Esophagus (tissue), 2 donors: ENCODE data around the gene SCN2A. TPM values are rescaled to one million over a fixed set of nuclear protein-coding genes. Genes with fewer than 3 reads are reported as not detected.

Experiments used
- H3K27ac ChIP-seq, 2 donors: one replicate each; pipeline ENCODE4 v1.5.1; 2013; ENCODE audit warnings: low read depth in 2 of 2, mild to moderate bottlenecking in 2 of 2, inconsistent platforms in 1 of 2, low read length in 1 of 2, moderate library complexity in 1 of 2
- H3K27me3 ChIP-seq, 2 donors: one replicate each; pipeline ENCODE4 v1.6.1; 2013; ENCODE audit warnings: low read length in 2 of 2, control low read depth in 1 of 2, mild to moderate bottlenecking in 1 of 2; ENCODE audit not compliant: insufficient read depth in 2 of 2, control insufficient read depth in 1 of 2
- H3K36me3 ChIP-seq, 2 donors: one replicate each; pipeline ENCODE4 v1.6.1; 2013; ENCODE audit warnings: low read length in 1 of 2; ENCODE audit not compliant: control insufficient read depth in 2 of 2, insufficient read depth in 2 of 2
- H3K4me1 ChIP-seq, 2 donors: one replicate each; pipeline ENCODE4 v1.6.1; 2013; ENCODE audit warnings: low read length in 1 of 2; ENCODE audit not compliant: control insufficient read depth in 2 of 2, insufficient read depth in 2 of 2
- H3K4me3 ChIP-seq, 2 donors: one replicate each; pipeline ENCODE4 v1.5.1; 2013; ENCODE audit warnings: low read length in 2 of 2, mild to moderate bottlenecking in 2 of 2, low read depth in 1 of 2, moderate library complexity in 1 of 2
- H3K9me3 ChIP-seq, 2 donors: one replicate each; pipeline ENCODE4 v1.6.1; 2013; ENCODE audit warnings: mild to moderate bottlenecking in 2 of 2, low read depth in 1 of 2, low read length in 1 of 2, moderate library complexity in 1 of 2; ENCODE audit not compliant: control insufficient read depth in 2 of 2, insufficient read depth in 1 of 2
- WGBS, 2 donors: extraction: QIAGEN DNeasy Blood & Tissue Kit; methylation state at CpG; one replicate each; pipeline ENCODE4 v1.1.7; 2013; 5-methylcytosine and 5-hydroxymethylcytosine counted together
- polyA plus RNA-seq, 2 donors: library from polyadenylated mRNA; stranded (reverse); fragments of 200-250 nt; gene quantifications; one replicate each; pipeline ENCODE4 v1.2.3, GENCODE V29; 2013
- donor health status: healthy with polysubstance abuse.
- donor health status: Bipolar disorder and iron deficiency.

The SCN2A gene
- polyA plus RNA-seq, 2 donors: 0.01 to 0.02 TPM

DNA sequence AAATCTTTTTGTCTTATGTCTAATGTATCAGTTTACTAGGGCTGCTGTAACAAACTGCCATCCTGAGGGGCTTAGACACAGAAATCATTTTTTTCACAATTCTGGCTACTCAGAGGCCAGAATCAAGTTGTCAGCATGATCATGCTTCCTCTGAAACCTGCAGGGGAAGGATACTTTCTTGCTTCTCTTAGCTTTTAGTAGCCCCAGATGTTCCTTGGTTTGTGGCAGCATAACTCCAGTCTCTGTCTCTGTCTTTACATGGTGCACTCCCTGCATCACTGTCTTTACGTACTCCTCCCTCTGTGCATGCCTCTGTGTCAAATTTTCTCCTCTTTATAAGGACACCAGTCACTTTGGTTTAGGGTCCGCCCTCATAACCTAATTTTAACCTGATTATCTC is 33.3 kb upstream of the SCN2A start:
- Histone ChIP-seq H3K4me3 (no peak overlapping the region), H3K27ac (no peak overlapping the region), H3K27me3 (no peaks in the 10 kb centered on the region), H3K36me3 (no peaks in the 10 kb centered on the region), H3K4me1 (no peaks in the 10 kb centered on the region), H3K9me3 (no peaks in the 10 kb centered on the region)
- 85 to 87% methylated on average over 2 of the region's 2 CpGs for WGBS, 2 donors

DNA sequence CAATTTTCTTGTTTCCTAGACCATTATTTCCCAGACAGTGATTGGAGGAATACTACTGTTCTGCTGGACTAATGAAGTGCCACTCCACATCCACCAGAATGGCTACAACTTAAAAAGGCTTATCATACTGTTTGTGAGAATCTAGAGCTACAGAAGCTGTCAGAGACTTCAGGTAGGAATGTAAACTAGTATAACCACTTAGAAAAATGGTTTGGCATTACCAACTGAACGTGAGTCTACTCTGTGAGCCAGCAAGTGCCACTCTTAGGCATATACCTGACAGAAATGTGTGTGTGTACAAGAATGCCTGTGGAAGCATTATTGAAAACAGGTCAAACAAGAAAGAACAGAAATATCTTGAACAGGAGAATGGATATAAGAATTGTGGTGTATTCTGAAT is 31.1 kb upstream of the SCN2A start:
- Histone ChIP-seq H3K9me3 (no peaks in the 10 kb centered on the region), H3K4me3 (no peak overlapping the region), H3K36me3 (no peaks in the 10 kb centered on the region), H3K4me1 (no peaks in the 10 kb centered on the region), H3K27me3 (no peaks in the 10 kb centered on the region), H3K27ac (no peak overlapping the region)
- WGBS, 2 donors: 46 to 58% methylated on average over 1 of the region's 1 CpG

GRCh38 chr2:165214093-165214492 is 25.1 kb upstream of the SCN2A start:
- Histone ChIP-seq H3K27me3 (no peaks in the 10 kb centered on the region), H3K4me1 (no peaks in the 10 kb centered on the region), H3K27ac (no peak overlapping the region), H3K9me3 (no peaks in the 10 kb centered on the region), H3K4me3 (no peak overlapping the region), H3K36me3 (no peaks in the 10 kb centered on the region)
- WGBS, 2 donors: 54 to 72% methylated on average over 1 of the region's 1 CpG

GRCh38 chr2:165219481-165219880 is 19.7 kb upstream of the SCN2A start:
- H3K27ac ChIP-seq: no peak overlapping the region
- no peak overlapping the region for H3K4me3 ChIP-seq
- H3K9me3 ChIP-seq: no peaks in the 10 kb centered on the region
- no peaks in the 10 kb centered on the region for H3K4me1 ChIP-seq
- 81 to 82% methylated on average over 3 of the region's 3 CpGs for WGBS, 2 donors
- H3K27me3 ChIP-seq: no peaks in the 10 kb centered on the region
- H3K36me3 ChIP-seq: no peaks in the 10 kb centered on the region

- H3K27me3 ChIP-seq: no peaks in the 10 kb centered on the region
- H3K9me3 ChIP-seq: no peaks in the 10 kb centered on the region
- no peaks in the 10 kb centered on the region for H3K36me3 ChIP-seq
- no peak overlapping the region for H3K4me3 ChIP-seq
- H3K27ac ChIP-seq: no peak overlapping the region
- WGBS, 2 donors: 42 to 47% methylated on average over 1 of the region's 1 CpG
- H3K4me1 ChIP-seq: no peaks in the 10 kb centered on the region
Observed at GRCh38 chr2:165224941-165225340, 14.3 kb upstream of the SCN2A start.

GRCh38 chr2:165227571-165227970 is 11.6 kb upstream of the SCN2A start:
- no peaks in the 10 kb centered on the region for H3K4me1 ChIP-seq
- no peaks in the 10 kb centered on the region for H3K36me3 ChIP-seq
- H3K9me3 ChIP-seq: no peaks in the 10 kb centered on the region
- no peaks in the 10 kb centered on the region for H3K27me3 ChIP-seq
- H3K27ac ChIP-seq: no peak overlapping the region
- no peak overlapping the region for H3K4me3 ChIP-seq
- 76 to 83% methylated on average over 1 of the region's 1 CpG for WGBS, 2 donors

- Histone ChIP-seq H3K27me3 (no peaks in the 10 kb centered on the region), H3K27ac (no peak overlapping the region), H3K36me3 (no peaks in the 10 kb centered on the region), H3K4me3 (no peak overlapping the region), H3K9me3 (no peaks in the 10 kb centered on the region), H3K4me1 (no peaks in the 10 kb centered on the region)
- whole genome bisulfite sequencing, 2 donors: 43 to 49% methylated on average over 2 of the region's 2 CpGs
Observed at GRCh38 chr2:165237056-165237455, 2.2 kb upstream of the SCN2A start.

- H3K9me3 ChIP-seq: no peaks in the 10 kb centered on the region
- no peaks in the 10 kb centered on the region for H3K4me1 ChIP-seq
- no peak overlapping the region for H3K4me3 ChIP-seq
- no peak overlapping the region for H3K27ac ChIP-seq
- WGBS, 2 donors: 9 to 13% methylated on average over 3 of the region's 3 CpGs
- H3K27me3 ChIP-seq: no peaks in the 10 kb centered on the region
- H3K36me3 ChIP-seq: no peaks in the 10 kb centered on the region
Observed at GRCh38 chr2:165238295-165238694, 919 bp upstream of the SCN2A start.

- no peak overlapping the region for H3K27ac ChIP-seq
- no peak overlapping the region for H3K4me3 ChIP-seq
- H3K9me3 ChIP-seq: no peaks in the 10 kb centered on the region
- no peaks in the 10 kb centered on the region for H3K4me1 ChIP-seq
- H3K36me3 ChIP-seq: no peaks in the 10 kb centered on the region
- 53 to 59% methylated on average over 4 of the region's 4 CpGs for WGBS, 2 donors
- H3K27me3 ChIP-seq: no peaks in the 10 kb centered on the region
Observed at GRCh38 chr2:165239856-165240515, 772 bp downstream of the SCN2A start.

- no peaks in the 10 kb centered on the region for H3K4me1 ChIP-seq
- H3K36me3 ChIP-seq: no peaks in the 10 kb centered on the region
- 75 to 87% methylated on average over 2 of the region's 2 CpGs for WGBS, 2 donors
- no peak overlapping the region for H3K27ac ChIP-seq
- H3K27me3 ChIP-seq: no peaks in the 10 kb centered on the region
- H3K4me3 ChIP-seq: no peak overlapping the region
- no peaks in the 10 kb centered on the region for H3K9me3 ChIP-seq
Observed at GRCh38 chr2:165240916-165241315, 1.7 kb downstream of the SCN2A start.
